ENCODE data around the gene OR2T12.
"Not testable (repeated sequence)": the region's sequence is repeated elsewhere in the genome, so short reads cannot be mapped to it uniquely, and the experiment has no call there.

The OR2T12 gene

GRCh38 chr1:248288391-248288790 lies 14.8 kb downstream of the OR2T12 start:
- in situ Hi-C loops (cut with MboI; ENCODE audit: low sequenced_read_pairs, unreplicated experiment) = no loop called here
- DNase-seq (ENCODE audit: low spot score) = no peak
- TF ChIP-seq CTCF (IDR thresholded peaks at IDR 0.05; ENCODE audit: borderline replicate concordance, control extremely low read depth, extremely low read depth, insufficient read depth, missing control alignments) = no peak

- in situ Hi-C loops (cut with MboI; ENCODE audit: low sequenced_read_pairs, unreplicated experiment) = no loop called here
- no peak for TF ChIP-seq CTCF (IDR thresholded peaks at IDR 0.05; ENCODE audit: borderline replicate concordance, control extremely low read depth, extremely low read depth, insufficient read depth, missing control alignments)
- DNase-seq (ENCODE audit: low spot score) = no peak
These were observed 25.3 kb downstream of the OR2T12 start, which contains the start of gene OR2T33 for GRCh38 chr1:248277876-248278275. OR2T33 (minus strand) TSS chr1:248277976; CDS start chr1:248273814, 4,162 bp downstream.

GRCh38 chr1:248273225-248273624 lies 30.0 kb downstream of the OR2T12 start:
- DNase-seq (ENCODE audit: low spot score); in situ Hi-C loops (cut with MboI; ENCODE audit: low sequenced_read_pairs, unreplicated experiment): not testable (repeated sequence)

GRCh38 chr1:248268178-248268577 lies 35.0 kb downstream of the OR2T12 start:
- DNase-seq (ENCODE audit: low spot score) = no peak

GRCh38 chr1:248259309-248259708 lies 43.9 kb downstream of the OR2T12 start:
- in situ Hi-C loops (cut with MboI; ENCODE audit: low sequenced_read_pairs, unreplicated experiment); DNase-seq (ENCODE audit: low spot score): not testable (repeated sequence)

More at GRCh38 chr1:248268178-248268577, 35.0 kb downstream of the OR2T12 start:
- in situ Hi-C loops (cut with MboI; ENCODE audit: low sequenced_read_pairs, unreplicated experiment) = no loop called here
- TF ChIP-seq CTCF (IDR thresholded peaks at IDR 0.05; ENCODE audit: borderline replicate concordance, control extremely low read depth, extremely low read depth, insufficient read depth, missing control alignments) = no peak

GRCh38 chr1:248243204-248243603 lies 60.0 kb downstream of the OR2T12 start:
- in situ Hi-C loops (cut with MboI; ENCODE audit: low sequenced_read_pairs, unreplicated experiment) = no loop called here
- DNase-seq (ENCODE audit: low spot score) = peak; percentile 46
- peak; percentile 68 for TF ChIP-seq CTCF (IDR thresholded peaks at IDR 0.05; ENCODE audit: borderline replicate concordance, control extremely low read depth, extremely low read depth, insufficient read depth, missing control alignments)
